ENCODE data around the gene SLC16A3. TPM values are rescaled to one million over a fixed set of nuclear protein-coding genes. Genes with fewer than 3 reads are reported as not detected.
"Not testable (repeated sequence)": the region's sequence is repeated elsewhere in the genome, so short reads cannot be mapped to it uniquely, and the experiment has no call there.

SLC16A3 gene
- 3.7 TPM for polyA plus RNA-seq

DNA sequence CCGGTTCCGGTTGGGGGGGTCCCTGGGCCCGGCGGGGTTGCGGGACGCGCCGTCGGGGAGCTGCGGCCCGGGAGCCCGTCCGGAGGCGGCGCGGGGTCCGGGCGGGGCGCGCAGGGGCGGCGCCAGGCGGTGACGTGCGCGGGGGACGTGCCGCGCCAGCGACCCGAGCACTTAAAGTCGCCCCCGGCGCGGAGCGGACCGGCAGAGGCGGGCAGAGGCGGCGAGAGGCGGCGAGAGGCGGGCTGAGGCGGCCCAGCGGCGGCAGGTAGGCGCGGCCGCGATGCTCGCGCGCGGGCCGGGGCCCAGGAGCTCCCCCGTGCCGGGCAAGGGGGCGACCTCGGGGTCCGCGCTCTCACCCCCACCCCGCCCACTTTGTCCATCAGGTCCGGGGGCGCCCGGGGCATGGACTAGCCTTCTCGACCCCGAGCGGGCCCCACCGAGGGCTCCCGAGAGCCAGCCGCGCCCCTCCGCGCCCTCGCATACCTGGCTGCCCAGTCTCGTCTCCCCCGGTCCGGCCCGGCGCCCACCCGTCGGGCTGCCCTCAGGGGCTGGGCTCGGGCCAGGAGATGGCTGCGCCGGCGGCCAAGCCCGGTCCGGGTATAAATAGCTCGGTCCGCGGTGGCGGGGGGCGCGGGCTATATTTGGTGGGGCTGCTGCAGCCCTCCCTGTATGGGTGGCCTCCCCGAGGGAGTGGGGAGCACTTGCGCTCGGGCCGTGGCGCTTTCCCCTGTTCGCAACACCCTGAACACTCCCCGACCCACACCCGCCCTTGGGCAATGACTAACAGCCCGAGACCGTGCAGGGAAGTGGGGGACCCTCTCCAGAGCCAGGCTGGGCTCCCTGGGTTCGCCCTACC is at the start of gene SLC16A3:
SLC16A3 (plus strand) TSS at position 201 of the 856 bp plus-strand sequence. CDS start 6,967 bp downstream, outside the sequence.
- H3K4me1 Mint-ChIP-seq: peaks cover 5 to 14% (median 7%) of the 10 kb centered on the region in 3 donors
- H3K36me3 Mint-ChIP-seq: no peaks in the 10 kb centered on the region
- peak within 1 kb of the TSS; percentile 82 to 93 (median 90) for H3K4me3 Mint-ChIP-seq
- H3K27ac Mint-ChIP-seq: peak within 1 kb of the TSS; percentile 90 to 91 (median 91)
- H3K27me3 Mint-ChIP-seq: no peaks in the 10 kb centered on the region
- no peaks in the 10 kb centered on the region for H3K9me3 Mint-ChIP-seq

DNA sequence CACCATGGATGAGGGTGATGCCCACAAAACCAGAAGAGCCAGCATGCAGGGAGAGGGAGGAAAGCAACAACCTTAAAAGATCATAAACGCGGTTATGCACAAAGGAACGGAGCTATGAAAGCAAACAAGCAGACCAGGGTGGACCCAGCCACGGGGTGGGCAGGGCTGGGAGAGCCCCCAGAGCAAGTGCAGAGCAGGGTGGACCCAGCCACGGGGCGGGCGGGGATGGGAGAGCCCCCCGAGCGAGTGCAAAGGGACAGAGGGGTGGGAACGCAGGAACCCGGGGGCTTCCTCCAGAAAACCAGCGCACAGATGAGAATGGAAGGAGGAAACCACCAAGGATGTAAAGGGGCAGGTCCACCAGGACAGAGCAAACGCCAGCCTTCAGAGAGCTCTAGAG is 49.4 kb upstream of the SLC16A3 start:
- Mint-ChIP-seq H3K27ac (no peak overlapping the region), H3K27me3 (no peaks in the 10 kb centered on the region), H3K9me3 (no peaks in the 10 kb centered on the region), H3K4me3 (no peak overlapping the region), H3K4me1 (no peaks in the 10 kb centered on the region), H3K36me3 (peaks cover 6% of the 10 kb centered on the region)

DNA sequence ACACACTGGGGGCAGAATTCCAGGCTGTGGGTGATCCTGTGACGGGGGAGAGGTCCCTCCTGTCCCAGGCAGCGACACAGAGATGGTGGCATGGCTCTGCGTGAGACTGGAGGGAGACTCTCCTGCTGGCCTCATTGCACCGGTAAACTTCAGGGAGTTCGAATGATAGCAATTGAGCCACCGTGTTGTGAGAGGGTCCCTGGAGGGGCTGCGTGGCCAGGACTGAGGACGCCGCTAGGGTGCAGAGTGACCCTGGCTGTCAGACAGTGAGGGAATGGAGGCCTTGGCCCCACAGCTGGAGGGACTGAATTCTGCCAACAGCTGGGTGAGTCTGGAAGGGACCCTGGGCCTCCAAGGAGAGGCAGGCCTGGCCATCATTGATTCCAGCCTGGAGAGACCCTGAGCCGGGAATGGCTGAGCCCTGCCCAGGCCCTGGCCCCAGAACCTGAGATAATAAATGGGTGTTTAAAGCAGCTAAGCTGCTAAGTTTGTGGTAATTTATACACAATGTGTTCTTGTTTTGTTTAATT is 48.8 kb upstream of the SLC16A3 start:
- H3K27ac Mint-ChIP-seq: no peak overlapping the region
- peaks cover 6% of the 10 kb centered on the region for H3K36me3 Mint-ChIP-seq

DNA sequence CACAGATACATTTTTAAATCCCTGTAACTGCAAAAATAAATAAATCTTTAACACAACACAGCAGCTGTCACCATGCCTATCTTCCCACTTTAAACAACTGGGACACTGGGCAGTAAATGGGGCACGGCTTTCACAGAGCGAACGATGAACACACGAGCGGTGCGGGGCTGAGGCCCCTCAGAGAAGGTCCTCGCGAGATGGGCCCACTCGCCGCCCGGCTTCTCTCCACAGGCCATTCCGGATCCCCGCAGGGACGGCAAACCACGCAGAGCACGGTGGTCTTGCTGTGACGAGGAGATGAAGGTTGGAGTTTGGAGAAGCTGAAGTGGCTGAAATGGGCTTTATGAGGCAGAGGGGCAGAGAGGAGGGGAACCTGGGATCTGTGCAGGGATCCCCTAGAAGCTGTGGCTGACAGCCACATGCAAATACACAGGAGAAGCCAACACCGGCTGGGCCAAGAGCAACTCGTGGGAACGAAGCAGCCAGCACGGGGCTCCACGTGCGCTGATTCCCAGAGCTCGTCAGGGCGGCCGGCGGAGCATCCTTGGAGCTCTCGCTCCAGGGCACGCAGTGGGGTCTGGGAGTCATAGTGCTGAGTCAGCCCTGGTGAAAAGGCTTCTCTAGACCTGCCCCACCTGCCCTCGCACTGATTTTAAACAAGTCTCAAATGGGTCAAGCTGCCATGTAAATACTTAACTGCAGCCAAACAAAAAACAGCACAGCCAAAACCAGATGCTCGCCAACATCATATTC is 47.9 kb upstream of the SLC16A3 start:
- Mint-ChIP-seq H3K4me3 (no peak overlapping the region), H3K27ac (no peak overlapping the region), H3K4me1 (no peaks in the 10 kb centered on the region), H3K27me3 (no peaks in the 10 kb centered on the region), H3K36me3 (peaks cover 5% of the 10 kb centered on the region), H3K9me3 (no peaks in the 10 kb centered on the region)

More for the DNA sequence above, 48.8 kb upstream of the SLC16A3 start:
- Mint-ChIP-seq H3K4me1 (no peaks in the 10 kb centered on the region), H3K27me3 (no peaks in the 10 kb centered on the region), H3K9me3 (no peaks in the 10 kb centered on the region), H3K4me3 (no peak overlapping the region)

DNA sequence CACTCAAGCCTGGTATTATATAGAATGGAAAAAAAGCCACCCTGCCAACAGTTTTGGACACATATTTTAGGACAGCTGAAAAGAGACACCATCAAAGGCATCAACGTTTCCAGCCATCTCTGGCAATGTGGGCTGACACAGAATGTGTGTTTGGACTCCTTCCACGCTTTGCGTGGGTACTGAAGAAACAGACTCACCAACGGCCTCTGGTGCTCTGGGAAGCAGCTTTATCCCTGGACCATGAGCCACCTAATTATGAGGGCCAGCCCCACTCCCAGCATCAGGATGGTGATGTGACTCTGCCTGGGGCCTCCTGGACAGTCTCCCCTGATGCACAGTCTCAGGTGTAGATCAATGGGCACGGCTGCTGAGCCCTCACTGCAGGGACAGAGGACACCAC is 44.1 kb upstream of the SLC16A3 start:
- H3K4me3 Mint-ChIP-seq: no peak overlapping the region
- no peaks in the 10 kb centered on the region for H3K9me3 Mint-ChIP-seq
- H3K27me3 Mint-ChIP-seq: no peaks in the 10 kb centered on the region
- no peaks in the 10 kb centered on the region for H3K4me1 Mint-ChIP-seq
- H3K36me3 Mint-ChIP-seq: peaks cover 5% of the 10 kb centered on the region
- no peak overlapping the region for H3K27ac Mint-ChIP-seq

DNA sequence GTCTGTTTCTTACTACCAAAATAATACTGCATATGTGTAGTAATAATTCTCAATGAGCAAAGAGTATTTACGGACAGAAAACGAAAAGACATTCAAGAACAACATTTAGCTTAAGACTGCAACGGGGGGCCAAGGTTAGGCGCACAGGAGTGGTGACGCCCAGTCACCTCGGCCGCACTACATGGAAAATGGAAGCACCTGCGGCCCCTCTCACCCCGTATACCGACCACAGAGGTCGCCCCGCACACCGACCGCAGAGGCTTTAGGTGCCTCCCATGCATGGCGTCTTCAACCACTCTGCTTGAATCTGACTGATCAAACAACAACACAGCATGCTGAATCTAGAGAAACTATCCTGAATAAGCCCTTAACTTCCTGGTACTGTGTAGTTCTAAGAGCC is 42.6 kb upstream of the SLC16A3 start:
- H3K27ac Mint-ChIP-seq: no peak overlapping the region
- H3K36me3 Mint-ChIP-seq: peaks cover 5% of the 10 kb centered on the region
- no peaks in the 10 kb centered on the region for H3K9me3 Mint-ChIP-seq
- no peak overlapping the region for H3K4me3 Mint-ChIP-seq
- H3K4me1 Mint-ChIP-seq: no peaks in the 10 kb centered on the region
- no peaks in the 10 kb centered on the region for H3K27me3 Mint-ChIP-seq

DNA sequence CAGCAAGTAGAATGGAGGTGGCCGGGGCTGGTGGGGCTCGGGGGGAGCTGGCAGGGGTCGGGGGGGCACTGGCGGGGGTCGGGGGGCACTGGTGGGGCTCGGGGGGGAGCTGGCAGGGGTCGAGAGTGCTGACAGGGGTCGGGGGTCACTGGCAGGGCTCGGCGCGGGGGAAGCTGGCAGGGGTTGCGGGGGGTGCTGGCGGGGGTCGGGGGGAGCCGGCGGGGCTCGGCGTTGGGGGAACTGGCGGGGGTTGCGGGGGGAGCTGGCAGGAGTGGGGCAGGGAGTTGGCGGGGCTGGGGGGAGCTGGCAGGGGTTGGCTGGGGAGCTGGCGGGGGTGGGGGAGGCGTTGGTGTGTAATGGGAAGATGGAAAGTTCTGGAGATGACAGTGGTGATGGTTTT is 41.3 kb upstream of the SLC16A3 start:
- Mint-ChIP-seq H3K36me3 (peaks cover 5% of the 10 kb centered on the region), H3K9me3 (no peaks in the 10 kb centered on the region), H3K27me3 (no peaks in the 10 kb centered on the region), H3K4me1 (no peaks in the 10 kb centered on the region), H3K27ac (no peak overlapping the region), H3K4me3 (no peak overlapping the region)

DNA sequence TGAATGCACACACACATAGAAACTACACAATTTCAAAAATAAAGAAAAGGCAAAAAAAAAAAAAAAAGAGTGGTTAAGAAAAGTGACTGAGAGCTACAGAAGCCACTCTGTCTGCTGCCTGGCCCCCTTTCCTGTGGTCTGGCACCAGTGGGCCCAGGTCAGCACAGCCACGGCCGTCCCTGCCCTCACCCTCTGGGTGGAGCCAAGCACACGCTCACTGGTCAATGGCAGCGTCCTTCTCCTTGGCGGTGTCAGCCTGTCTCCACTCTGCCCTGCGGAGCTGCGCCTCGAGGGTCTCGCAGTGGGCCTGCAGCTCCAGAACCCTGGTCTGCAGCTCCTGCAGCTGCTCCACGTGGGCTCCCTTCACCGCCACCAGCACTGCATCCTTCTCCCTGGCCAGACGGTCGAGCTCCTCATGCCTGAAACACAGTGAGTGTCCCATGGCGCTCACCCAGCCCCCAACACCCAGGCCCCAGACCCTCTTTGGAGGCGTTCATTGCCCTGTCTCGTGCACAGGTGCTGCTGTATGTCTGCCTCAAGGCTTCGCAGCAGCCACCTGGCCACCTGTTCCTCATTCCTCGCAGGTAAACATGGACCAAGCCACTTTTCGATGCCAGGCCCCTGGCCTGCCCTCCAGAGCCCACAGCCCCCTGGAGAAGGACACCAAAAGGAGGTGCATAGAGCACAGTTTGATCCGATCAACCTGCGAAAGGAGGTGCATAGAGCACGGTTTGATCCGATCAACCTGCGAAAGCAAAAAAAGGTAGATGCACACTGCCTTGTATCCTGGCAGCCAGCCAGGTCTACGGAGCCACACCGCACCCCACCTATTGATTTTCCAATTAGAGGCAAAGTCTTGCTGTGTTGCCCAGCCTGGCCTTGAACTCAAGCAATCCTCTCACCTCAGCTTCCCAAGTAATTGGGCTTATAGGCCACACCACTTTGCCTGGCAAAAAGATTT is 40.6 kb upstream of the SLC16A3 start:
- H3K9me3 Mint-ChIP-seq: no peaks in the 10 kb centered on the region
- H3K27me3 Mint-ChIP-seq: no peaks in the 10 kb centered on the region
- peaks cover 6% of the 10 kb centered on the region for H3K36me3 Mint-ChIP-seq
- H3K4me1 Mint-ChIP-seq: peaks cover 0 to 3% (median 0%) of the 10 kb centered on the region in 3 donors
- no peak overlapping the region for H3K4me3 Mint-ChIP-seq
- no peak overlapping the region for H3K27ac Mint-ChIP-seq

DNA sequence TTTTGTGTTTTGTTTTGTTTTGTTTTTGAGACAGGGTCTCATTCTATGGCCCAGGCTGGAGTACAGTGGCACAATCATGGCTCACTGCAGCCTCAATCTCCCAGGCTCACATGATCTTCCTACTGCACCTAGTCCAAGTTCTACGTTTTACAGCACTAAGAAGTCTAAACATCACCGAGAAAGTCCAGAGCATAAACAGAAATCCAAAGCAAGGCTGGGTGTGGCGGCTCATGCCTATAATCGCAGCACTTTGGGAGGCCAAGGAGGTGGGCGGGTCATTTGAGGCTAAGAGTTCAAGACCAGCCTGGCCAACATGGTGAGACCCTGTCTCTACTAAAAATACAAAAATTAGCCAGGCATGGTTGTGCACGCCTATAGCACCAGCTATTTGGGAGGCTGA is 35.8 kb upstream of the SLC16A3 start:
- not testable (repeated sequence) for H3K36me3 Mint-ChIP-seq, H3K9me3 Mint-ChIP-seq, H3K27me3 Mint-ChIP-seq, H3K4me3 Mint-ChIP-seq, H3K27ac Mint-ChIP-seq
- H3K4me1 Mint-ChIP-seq: peaks cover 3 to 10% (median 4%) of the 10 kb centered on the region in 3 donors

DNA sequence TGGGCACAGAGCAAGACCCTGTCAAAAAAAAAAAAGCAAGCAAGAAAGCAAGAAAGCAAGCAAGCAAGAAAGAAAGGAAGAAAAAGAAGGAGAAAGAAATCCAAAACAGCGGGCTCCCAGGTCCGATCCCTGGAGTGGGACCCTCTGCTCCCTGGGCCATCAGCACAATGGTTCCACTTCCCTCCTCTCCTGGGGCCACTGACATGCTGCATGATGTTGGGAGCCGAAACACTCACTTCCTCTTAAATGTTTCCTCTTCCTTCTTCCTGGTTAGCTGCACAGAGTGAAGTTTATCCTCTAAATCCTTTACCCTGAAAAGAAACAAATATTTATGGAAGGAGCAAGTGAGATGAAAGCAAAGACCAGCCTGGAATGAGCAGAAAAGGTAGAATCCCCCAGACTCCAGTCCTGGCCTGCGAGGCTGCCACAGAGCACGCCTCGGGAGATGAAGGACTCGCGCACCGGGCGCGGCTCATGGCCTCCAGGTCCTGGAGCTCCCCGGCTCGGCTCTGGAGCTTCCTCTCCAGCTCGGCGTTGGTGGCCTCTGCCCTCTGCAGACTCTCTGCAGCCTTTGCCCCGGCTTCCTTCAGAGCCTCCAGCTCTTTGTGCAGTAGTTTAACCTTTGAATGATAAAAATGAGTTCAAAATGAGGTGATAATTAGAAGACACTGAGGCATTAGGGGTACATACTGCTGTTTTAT is 35.2 kb upstream of the SLC16A3 start:
- H3K27me3 Mint-ChIP-seq: no peaks in the 10 kb centered on the region
- H3K4me1 Mint-ChIP-seq: peaks cover 7 to 15% (median 8%) of the 10 kb centered on the region in 3 donors
- no peak overlapping the region for H3K4me3 Mint-ChIP-seq
- H3K9me3 Mint-ChIP-seq: no peaks in the 10 kb centered on the region
- peak overlapping the region in 2 of 3 donors; percentile 53 to 88 for H3K27ac Mint-ChIP-seq
- peaks cover 8% of the 10 kb centered on the region for H3K36me3 Mint-ChIP-seq

DNA sequence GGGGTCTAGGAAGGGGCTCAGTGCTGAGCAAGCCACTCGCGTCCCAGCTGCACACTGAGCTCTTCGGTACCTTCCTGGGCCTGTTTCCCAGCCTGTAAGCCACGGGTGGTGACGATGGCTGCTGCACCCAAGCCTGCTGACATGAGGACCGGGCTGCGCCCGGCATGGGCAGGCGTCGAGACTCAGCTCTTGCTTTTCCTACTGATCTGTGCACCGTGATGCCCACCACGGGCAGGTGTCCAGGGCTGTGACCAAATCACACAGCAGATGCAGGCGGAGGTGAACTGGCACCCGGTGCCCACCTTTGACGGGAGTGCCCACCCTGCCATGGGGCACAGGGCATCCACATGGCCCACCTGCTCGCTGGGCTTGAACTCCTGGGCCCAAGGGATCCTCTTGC is 34.1 kb upstream of the SLC16A3 start:
- peaks cover 7 to 15% (median 8%) of the 10 kb centered on the region in 3 donors for H3K4me1 Mint-ChIP-seq
- H3K36me3 Mint-ChIP-seq: peaks cover 8% of the 10 kb centered on the region
- H3K27ac Mint-ChIP-seq: no peak overlapping the region
- H3K4me3 Mint-ChIP-seq: no peak overlapping the region
- H3K9me3 Mint-ChIP-seq: no peaks in the 10 kb centered on the region
- no peaks in the 10 kb centered on the region for H3K27me3 Mint-ChIP-seq

DNA sequence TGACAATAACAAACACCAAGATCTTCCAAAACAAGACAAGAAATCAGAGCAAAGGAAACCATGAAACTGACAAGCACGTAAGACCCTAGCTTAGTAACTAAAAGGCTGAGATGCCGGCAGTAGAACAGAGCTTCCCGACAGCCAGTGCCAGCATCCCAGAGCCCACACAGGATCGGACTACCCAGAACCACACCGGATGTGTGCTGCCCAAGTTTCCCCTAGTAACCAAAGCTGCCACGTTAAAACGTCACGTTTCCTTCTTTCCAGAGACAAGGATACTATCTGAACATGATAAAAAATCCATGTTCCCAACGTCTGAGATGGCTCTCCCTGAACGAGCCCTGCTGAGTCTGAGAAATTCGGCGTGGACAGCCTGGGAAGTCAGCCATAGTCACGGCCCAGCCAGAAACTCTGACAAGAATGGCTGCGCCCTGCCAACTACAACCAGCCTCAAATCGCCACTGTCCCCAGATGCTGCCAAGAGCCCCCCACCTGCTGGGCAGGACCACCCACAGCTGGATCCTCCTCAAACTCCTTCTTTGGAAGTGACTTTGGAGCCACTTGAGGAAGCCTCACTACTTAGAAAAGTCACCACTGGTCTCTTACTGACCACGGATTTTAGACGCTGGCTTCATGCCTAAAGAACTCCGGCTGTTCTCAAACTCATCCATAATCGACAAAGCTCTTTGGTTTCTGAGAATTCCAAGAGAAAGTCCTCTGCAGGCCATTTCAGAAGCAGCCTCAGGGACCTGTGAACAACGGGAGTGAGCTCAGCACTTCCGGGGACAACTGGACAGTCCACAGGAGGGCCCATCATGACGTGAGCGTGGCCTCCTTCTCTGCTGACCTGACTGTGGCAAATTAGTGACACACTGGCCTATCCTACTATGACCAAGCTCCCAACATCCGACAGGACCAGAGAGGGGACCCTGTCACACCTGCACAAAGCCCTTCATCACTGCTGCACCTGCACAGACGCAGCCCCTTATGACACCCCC is 32.9 kb upstream of the SLC16A3 start:
- H3K9me3 Mint-ChIP-seq: no peaks in the 10 kb centered on the region
- peaks cover 8% of the 10 kb centered on the region for H3K36me3 Mint-ChIP-seq
- no peak overlapping the region for H3K4me3 Mint-ChIP-seq
- no peak overlapping the region for H3K27ac Mint-ChIP-seq
- peaks cover 7 to 15% (median 8%) of the 10 kb centered on the region in 3 donors for H3K4me1 Mint-ChIP-seq
- H3K27me3 Mint-ChIP-seq: no peaks in the 10 kb centered on the region

DNA sequence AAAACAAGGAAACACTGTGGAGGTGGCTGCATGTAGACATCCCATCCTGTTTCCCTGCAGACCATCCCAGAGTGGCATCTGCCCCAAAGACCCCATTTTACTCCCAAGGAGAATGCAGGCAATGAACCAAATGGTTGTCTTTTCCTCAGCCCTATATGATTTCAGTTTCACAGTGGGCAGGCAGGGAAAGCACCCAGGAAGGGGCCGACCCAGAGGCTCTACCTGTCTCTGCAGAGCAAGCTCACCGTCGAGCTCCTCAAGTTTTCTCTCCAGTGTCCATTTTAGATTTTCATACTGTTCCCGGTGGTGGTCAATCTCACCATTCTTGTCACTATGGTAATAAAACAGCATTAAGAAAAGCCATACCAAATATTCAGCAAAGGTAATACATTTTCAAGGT is 30.8 kb upstream of the SLC16A3 start:
- Mint-ChIP-seq H3K9me3 (no peaks in the 10 kb centered on the region), H3K4me1 (peaks cover 7 to 13% (median 8%) of the 10 kb centered on the region in 3 donors), H3K36me3 (peaks cover 8% of the 10 kb centered on the region), H3K27ac (peak overlapping the region in 1 of 3 donors; percentile 14), H3K4me3 (no peak overlapping the region), H3K27me3 (no peaks in the 10 kb centered on the region)

Data from IgD-negative memory B cell (primary cell).